ENCODE results near the gene SIPA1L3. TPM values are rescaled to one million over a fixed set of nuclear protein-coding genes. Genes with fewer than 3 reads are reported as not detected.
"Not testable (repeated sequence)": the region's sequence is repeated elsewhere in the genome, so short reads cannot be mapped to it uniquely, and the experiment has no call there.

The SIPA1L3 gene
- polyA plus RNA-seq (2013, experiment 1 of 4): 25.2 TPM
- 33.3 TPM for polyA plus RNA-seq (2013, experiment 2 of 4)
- polyA plus RNA-seq (2013, experiment 3 of 4): 17.5 TPM
- 20.8 TPM for polyA plus RNA-seq (2013, experiment 4 of 4)

GRCh38 chr19:37906869-37907734 lies at the start of gene SIPA1L3:
TSS of gene SIPA1L3 (plus strand) at chr19:37907208. CDS start at chr19:38081566, 174,358 bp downstream.
- H3K9me3 ChIP-seq (ENCODE audit: control insufficient read depth, low read length): no peaks in the 10 kb centered on the region
- H3K27me3 ChIP-seq (ENCODE audit: control insufficient read depth, insufficient read depth, low read length, poor library complexity, severe bottlenecking): no peaks in the 10 kb centered on the region
- H3K27ac ChIP-seq (ENCODE audit: insufficient read depth, low read depth, low read length, poor library complexity, severe bottlenecking): peak within 1 kb of the TSS; percentile 53
- no peaks in the 10 kb centered on the region for H3K36me3 ChIP-seq (ENCODE audit: control insufficient read depth, insufficient read depth, low read length)
- 0% methylated on average over 95 of the region's 95 CpGs for WGBS, 2 experiments
- peaks cover 11% of the 10 kb centered on the region for H3K4me1 ChIP-seq (ENCODE audit: control insufficient read depth, insufficient read depth, low read length)
- peak within 1 kb of the TSS; percentile 96 for H3K4me3 ChIP-seq (ENCODE audit: insufficient read depth, low read depth, low read length)

- Histone ChIP-seq H3K4me1 (ENCODE audit: control insufficient read depth, insufficient read depth, low read length) (no peaks in the 10 kb centered on the region), H3K9me3 (ENCODE audit: control insufficient read depth, low read length) (no peaks in the 10 kb centered on the region), H3K4me3 (ENCODE audit: insufficient read depth, low read depth, low read length) (no peak overlapping the region), H3K27ac (ENCODE audit: insufficient read depth, low read depth, low read length, poor library complexity, severe bottlenecking) (no peak overlapping the region), H3K36me3 (ENCODE audit: control insufficient read depth, insufficient read depth, low read length) (no peaks in the 10 kb centered on the region), H3K27me3 (ENCODE audit: control insufficient read depth, insufficient read depth, low read length, poor library complexity, severe bottlenecking) (no peaks in the 10 kb centered on the region)
- 95 to 97% methylated on average over 3 of the region's 3 CpGs for WGBS, 2 experiments
Measured at GRCh38 chr19:37864501-37864900, 42.5 kb upstream of the SIPA1L3 start.

GRCh38 chr19:37865930-37866329 lies 41.1 kb upstream of the SIPA1L3 start:
- H3K4me3 ChIP-seq (ENCODE audit: insufficient read depth, low read depth, low read length); H3K4me1 ChIP-seq (ENCODE audit: control insufficient read depth, insufficient read depth, low read length); H3K36me3 ChIP-seq (ENCODE audit: control insufficient read depth, insufficient read depth, low read length); H3K27ac ChIP-seq (ENCODE audit: insufficient read depth, low read depth, low read length, poor library complexity, severe bottlenecking); H3K9me3 ChIP-seq (ENCODE audit: control insufficient read depth, low read length); H3K27me3 ChIP-seq (ENCODE audit: control insufficient read depth, insufficient read depth, low read length, poor library complexity, severe bottlenecking): not testable (repeated sequence)
- 84 to 88% methylated on average over 8 of the region's 9 CpGs for WGBS, 2 experiments

GRCh38 chr19:37867831-37868230 lies 39.2 kb upstream of the SIPA1L3 start:
- Histone ChIP-seq H3K9me3 (ENCODE audit: control insufficient read depth, low read length) (peaks cover 4% of the 10 kb centered on the region), H3K27me3 (ENCODE audit: control insufficient read depth, insufficient read depth, low read length, poor library complexity, severe bottlenecking) (no peaks in the 10 kb centered on the region), H3K4me1 (ENCODE audit: control insufficient read depth, insufficient read depth, low read length) (no peaks in the 10 kb centered on the region), H3K4me3 (ENCODE audit: insufficient read depth, low read depth, low read length) (no peak overlapping the region), H3K36me3 (ENCODE audit: control insufficient read depth, insufficient read depth, low read length) (no peaks in the 10 kb centered on the region), H3K27ac (ENCODE audit: insufficient read depth, low read depth, low read length, poor library complexity, severe bottlenecking) (no peak overlapping the region)
- 96 to 98% methylated on average over 2 of the region's 2 CpGs for WGBS, 2 experiments

GRCh38 chr19:37869766-37870340 lies 37.2 kb upstream of the SIPA1L3 start:
- H3K27ac ChIP-seq (ENCODE audit: insufficient read depth, low read depth, low read length, poor library complexity, severe bottlenecking): no peak overlapping the region
- no peak overlapping the region for H3K4me3 ChIP-seq (ENCODE audit: insufficient read depth, low read depth, low read length)

GRCh38 chr19:37872383-37872782 lies 34.6 kb upstream of the SIPA1L3 start:
- Histone ChIP-seq H3K4me1 (ENCODE audit: control insufficient read depth, insufficient read depth, low read length) (no peaks in the 10 kb centered on the region), H3K9me3 (ENCODE audit: control insufficient read depth, low read length) (peaks cover 4% of the 10 kb centered on the region), H3K36me3 (ENCODE audit: control insufficient read depth, insufficient read depth, low read length) (no peaks in the 10 kb centered on the region), H3K27ac (ENCODE audit: insufficient read depth, low read depth, low read length, poor library complexity, severe bottlenecking) (no peak overlapping the region), H3K4me3 (ENCODE audit: insufficient read depth, low read depth, low read length) (no peak overlapping the region), H3K27me3 (ENCODE audit: control insufficient read depth, insufficient read depth, low read length, poor library complexity, severe bottlenecking) (no peaks in the 10 kb centered on the region)
- 88 to 96% methylated on average over 5 of the region's 5 CpGs for WGBS, 2 experiments

More at GRCh38 chr19:37869766-37870340, 37.2 kb upstream of the SIPA1L3 start:
- H3K4me1 ChIP-seq (ENCODE audit: control insufficient read depth, insufficient read depth, low read length): no peaks in the 10 kb centered on the region
- H3K36me3 ChIP-seq (ENCODE audit: control insufficient read depth, insufficient read depth, low read length): no peaks in the 10 kb centered on the region
- H3K9me3 ChIP-seq (ENCODE audit: control insufficient read depth, low read length): peaks cover 4% of the 10 kb centered on the region
- H3K27me3 ChIP-seq (ENCODE audit: control insufficient read depth, insufficient read depth, low read length, poor library complexity, severe bottlenecking): no peaks in the 10 kb centered on the region
- WGBS, 2 experiments: 92 to 95% methylated on average over 4 of the region's 4 CpGs

GRCh38 chr19:37874784-37875183 lies 32.2 kb upstream of the SIPA1L3 start:
- no peaks in the 10 kb centered on the region for H3K36me3 ChIP-seq (ENCODE audit: control insufficient read depth, insufficient read depth, low read length)
- H3K27ac ChIP-seq (ENCODE audit: insufficient read depth, low read depth, low read length, poor library complexity, severe bottlenecking): no peak overlapping the region
- no peaks in the 10 kb centered on the region for H3K4me1 ChIP-seq (ENCODE audit: control insufficient read depth, insufficient read depth, low read length)
- H3K4me3 ChIP-seq (ENCODE audit: insufficient read depth, low read depth, low read length): no peak overlapping the region
- H3K9me3 ChIP-seq (ENCODE audit: control insufficient read depth, low read length): peaks cover 4% of the 10 kb centered on the region
- 44 to 47% methylated on average over 3 of the region's 3 CpGs for WGBS, 2 experiments
- no peaks in the 10 kb centered on the region for H3K27me3 ChIP-seq (ENCODE audit: control insufficient read depth, insufficient read depth, low read length, poor library complexity, severe bottlenecking)

- Histone ChIP-seq H3K27me3 (ENCODE audit: control insufficient read depth, insufficient read depth, low read length, poor library complexity, severe bottlenecking) (no peaks in the 10 kb centered on the region), H3K9me3 (ENCODE audit: control insufficient read depth, low read length) (no peaks in the 10 kb centered on the region), H3K36me3 (ENCODE audit: control insufficient read depth, insufficient read depth, low read length) (no peaks in the 10 kb centered on the region), H3K27ac (ENCODE audit: insufficient read depth, low read depth, low read length, poor library complexity, severe bottlenecking) (no peak overlapping the region), H3K4me1 (ENCODE audit: control insufficient read depth, insufficient read depth, low read length) (no peaks in the 10 kb centered on the region), H3K4me3 (ENCODE audit: insufficient read depth, low read depth, low read length) (no peak overlapping the region)
- WGBS, 2 experiments: 87 to 92% methylated on average over 2 of the region's 2 CpGs
Measured at GRCh38 chr19:37876032-37876431, 31.0 kb upstream of the SIPA1L3 start.

GRCh38 chr19:37877147-37877546 lies 29.9 kb upstream of the SIPA1L3 start:
- H3K4me3 ChIP-seq (ENCODE audit: insufficient read depth, low read depth, low read length): no peak overlapping the region
- 87 to 89% methylated on average over 2 to 3 of the region's 3 CpGs for WGBS, 2 experiments
- H3K27me3 ChIP-seq (ENCODE audit: control insufficient read depth, insufficient read depth, low read length, poor library complexity, severe bottlenecking): no peaks in the 10 kb centered on the region
- H3K9me3 ChIP-seq (ENCODE audit: control insufficient read depth, low read length): no peaks in the 10 kb centered on the region
- H3K36me3 ChIP-seq (ENCODE audit: control insufficient read depth, insufficient read depth, low read length): no peaks in the 10 kb centered on the region
- no peak overlapping the region for H3K27ac ChIP-seq (ENCODE audit: insufficient read depth, low read depth, low read length, poor library complexity, severe bottlenecking)
- no peaks in the 10 kb centered on the region for H3K4me1 ChIP-seq (ENCODE audit: control insufficient read depth, insufficient read depth, low read length)

- no peaks in the 10 kb centered on the region for H3K36me3 ChIP-seq (ENCODE audit: control insufficient read depth, insufficient read depth, low read length)
- no peak overlapping the region for H3K27ac ChIP-seq (ENCODE audit: insufficient read depth, low read depth, low read length, poor library complexity, severe bottlenecking)
- H3K27me3 ChIP-seq (ENCODE audit: control insufficient read depth, insufficient read depth, low read length, poor library complexity, severe bottlenecking): peaks cover 8% of the 10 kb centered on the region
- H3K4me3 ChIP-seq (ENCODE audit: insufficient read depth, low read depth, low read length): no peak overlapping the region
- 90 to 93% methylated on average over 1 of the region's 1 CpG for WGBS, 2 experiments
- no peaks in the 10 kb centered on the region for H3K9me3 ChIP-seq (ENCODE audit: control insufficient read depth, low read length)
- no peaks in the 10 kb centered on the region for H3K4me1 ChIP-seq (ENCODE audit: control insufficient read depth, insufficient read depth, low read length)
Measured at GRCh38 chr19:37885392-37885791, 21.6 kb upstream of the SIPA1L3 start.
